ENCODE measurements around the gene SIGLEC12.
A peak's percentile ranks its signal among the peaks of the same experiment; 100 is the strongest.

The SIGLEC12 gene

GRCh38 chr19:51521781-51522180, 20.2 kb upstream of the SIGLEC12 start:
- DNase-seq = no peak

DNA sequence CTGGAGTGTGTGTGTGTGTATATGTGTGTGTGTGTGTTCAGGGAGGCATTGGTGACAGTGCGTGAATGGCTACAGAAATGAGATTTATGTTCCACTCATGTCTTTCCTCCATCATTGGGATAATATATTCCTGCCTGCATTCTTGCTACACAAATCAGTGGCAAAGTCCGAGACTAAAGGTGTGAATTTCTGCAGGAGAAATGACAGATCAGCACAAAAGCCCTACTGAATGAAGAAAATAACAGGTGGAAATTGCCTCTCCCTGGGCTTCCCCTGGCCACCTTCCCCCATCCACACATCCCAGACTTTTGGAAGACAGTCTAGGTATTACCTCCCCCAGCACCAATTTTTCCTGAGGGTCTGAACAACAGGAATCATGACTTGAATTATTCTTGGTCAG, 19.8 kb upstream of the SIGLEC12 start:
- no peak for DNase-seq

- DNase-seq = no peak
Observed at GRCh38 chr19:51520728-51521127, 19.1 kb upstream of the SIGLEC12 start.

GRCh38 chr19:51514866-51515481, 13.4 kb upstream of the SIGLEC12 start:
- DNase-seq = peak; percentile 38

GRCh38 chr19:51513968-51514367, 12.4 kb upstream of the SIGLEC12 start:
- no peak for DNase-seq

DNA sequence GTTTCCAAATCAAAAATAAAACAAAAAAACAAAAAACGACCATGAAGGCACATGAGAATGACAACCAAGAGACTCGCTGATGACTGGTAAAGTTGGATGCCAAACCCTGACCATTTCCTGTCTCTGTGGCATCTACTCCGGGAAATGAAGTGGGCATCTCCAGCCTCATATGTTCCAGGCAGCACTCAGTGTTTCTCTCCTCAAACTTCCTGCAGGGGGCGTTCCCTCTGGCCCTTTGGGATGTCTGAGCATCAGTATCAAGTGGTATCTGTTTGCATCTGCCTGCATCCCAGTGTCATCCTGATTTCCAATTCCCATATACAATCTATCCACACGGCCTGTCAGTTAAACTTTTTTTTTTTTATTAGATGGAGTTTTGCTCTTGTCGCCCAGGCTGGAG, 9.8 kb upstream of the SIGLEC12 start:
- peak; percentile 45 for DNase-seq

GRCh38 chr19:51509823-51510660, 8.4 kb upstream of the SIGLEC12 start:
- peak; percentile 18 for DNase-seq

DNA sequence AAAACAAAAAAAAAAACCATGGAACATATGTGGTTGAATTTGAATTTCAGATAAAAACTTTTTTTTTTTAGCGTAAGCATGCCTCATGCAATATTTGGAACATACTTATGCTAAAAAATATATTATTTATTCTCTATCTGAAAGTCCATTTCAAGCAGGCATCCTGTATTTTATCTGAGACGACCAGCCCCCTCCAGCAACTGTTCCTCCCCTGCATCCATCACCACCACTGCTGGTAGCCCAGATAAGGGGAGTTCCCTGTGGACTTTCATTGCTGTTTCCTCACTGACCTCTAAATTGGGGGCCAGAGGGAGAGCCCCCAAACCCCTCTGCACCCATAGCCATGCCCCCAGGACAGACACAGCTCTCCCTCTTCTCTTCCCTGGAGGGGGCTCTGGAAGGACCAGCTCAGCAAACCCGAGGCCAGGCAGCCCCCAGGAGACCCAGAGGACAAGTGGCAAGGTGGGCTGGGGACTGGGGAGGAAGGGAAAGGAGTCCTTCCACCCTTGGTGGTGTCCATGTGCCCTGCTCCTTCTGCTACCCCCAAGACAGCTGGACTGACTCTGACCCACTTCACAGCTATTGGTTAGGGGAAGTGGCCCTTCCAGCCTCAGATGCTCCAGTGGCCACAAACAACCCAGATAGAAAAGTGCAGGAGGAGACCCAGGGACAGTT, 6.6 kb upstream of the SIGLEC12 start:
- peak; percentile 8 for DNase-seq

- DNase-seq = peak; percentile 9
Observed at GRCh38 chr19:51507640-51508058, 6.0 kb upstream of the SIGLEC12 start.

DNA sequence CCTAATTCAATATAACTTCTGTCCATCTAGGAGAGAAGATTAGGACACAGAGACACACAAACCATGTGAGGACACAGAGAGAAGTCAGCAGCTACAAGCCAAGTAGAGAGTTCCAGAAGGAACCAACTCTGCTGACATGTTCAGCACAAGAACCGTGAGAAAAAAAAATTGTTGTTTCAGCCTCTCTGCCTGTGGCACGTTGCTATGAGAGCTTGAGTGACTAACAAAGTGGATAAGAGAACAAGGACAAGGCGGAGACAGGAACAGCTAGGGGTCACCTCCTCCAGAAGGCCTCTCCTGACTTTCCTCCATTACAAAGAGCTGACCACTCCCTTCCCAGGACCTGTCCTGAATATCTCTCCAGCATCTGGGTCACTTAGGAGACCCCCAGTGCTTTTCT, 5.6 kb upstream of the SIGLEC12 start:
- no peak for DNase-seq

- peak; percentile 18 for DNase-seq
Observed at GRCh38 chr19:51505904-51506303, 4.3 kb upstream of the SIGLEC12 start.

GRCh38 chr19:51503896-51504295, 2.3 kb upstream of the SIGLEC12 start:
- peak; percentile 14 for DNase-seq

DNA sequence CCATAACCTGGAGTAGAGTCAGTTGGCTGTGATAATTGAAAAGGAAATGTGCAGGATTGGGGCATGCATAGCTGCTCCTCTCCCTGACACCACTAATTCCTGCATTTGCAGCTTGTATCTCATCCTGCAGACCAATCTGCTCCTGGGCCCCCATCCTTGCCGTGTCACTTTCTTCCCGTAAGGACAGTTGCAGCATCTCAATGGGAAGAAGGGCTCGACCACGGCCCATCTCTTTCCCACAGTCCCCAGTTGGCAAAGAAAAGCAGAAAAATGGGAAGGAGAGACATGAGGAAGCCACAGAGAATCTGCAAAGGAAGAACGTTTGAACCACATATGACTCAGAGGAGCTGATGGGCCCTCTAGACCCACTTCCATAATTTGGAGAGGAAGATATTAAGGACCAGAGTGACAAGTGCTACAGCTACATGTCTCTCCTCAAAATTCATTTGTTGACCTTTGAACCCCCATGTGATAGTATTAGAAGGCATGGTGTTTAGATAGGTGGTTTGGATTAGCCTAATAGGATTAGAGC, 1.8 kb upstream of the SIGLEC12 start:
- DNase-seq = peak; percentile 4

GRCh38 chr19:51500931-51501330, 669 bp downstream of the SIGLEC12 start:
- peak; percentile 25 for DNase-seq

DNA sequence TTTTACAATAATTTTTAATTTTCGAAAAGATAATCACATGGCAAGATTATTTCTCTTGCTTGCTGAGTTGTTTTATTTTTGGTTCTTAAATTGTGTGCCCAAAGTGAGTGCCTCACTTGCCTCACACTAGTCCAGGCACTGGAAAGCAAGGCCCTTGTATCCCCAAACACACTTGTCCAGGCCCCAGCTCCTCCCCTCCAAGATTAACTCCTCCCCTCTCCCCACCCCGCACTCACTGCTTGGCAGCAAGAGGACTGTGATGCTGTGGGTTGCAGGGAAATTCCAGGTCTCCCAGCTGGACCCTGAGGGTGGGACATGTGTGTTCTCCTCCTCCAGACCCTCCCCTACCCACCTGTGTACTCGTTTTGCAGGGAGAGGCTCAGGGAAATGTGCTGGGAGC, 3.9 kb downstream of the SIGLEC12 start:
- peak; percentile 20 for DNase-seq

GRCh38 chr19:51493776-51494175, 7.8 kb downstream of the SIGLEC12 start:
- DNase-seq = peak; percentile 12

- no peak for DNase-seq
Observed at GRCh38 chr19:51491586-51491985, 10.0 kb downstream of the SIGLEC12 start.

DNA sequence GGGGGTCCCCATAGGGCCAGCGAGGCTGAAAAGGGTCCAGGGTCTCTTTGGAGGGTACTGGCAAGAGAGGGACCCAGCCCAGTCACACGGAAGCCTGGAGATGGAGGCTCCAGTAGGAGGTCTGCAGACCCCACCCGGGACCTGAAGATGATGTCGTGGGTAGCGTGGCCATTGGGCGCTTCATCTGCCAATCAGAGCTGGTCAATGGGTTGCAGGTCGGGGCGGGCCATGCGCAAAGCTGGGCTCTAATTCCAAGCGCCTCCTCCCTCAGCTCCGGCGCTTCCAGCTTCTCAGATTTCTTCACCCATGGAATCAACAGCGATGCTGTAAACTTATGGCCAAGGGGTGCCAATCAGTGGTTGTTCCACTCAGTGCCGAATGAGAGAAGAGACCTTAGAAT, 10.9 kb downstream of the SIGLEC12 start:
- DNase-seq = peak; percentile 12

GRCh38 chr19:51489113-51489512, 12.5 kb downstream of the SIGLEC12 start:
- peak; percentile 48 for DNase-seq

GRCh38 chr19:51488491-51488890, 13.1 kb downstream of the SIGLEC12 start:
- DNase-seq = no peak

DNA sequence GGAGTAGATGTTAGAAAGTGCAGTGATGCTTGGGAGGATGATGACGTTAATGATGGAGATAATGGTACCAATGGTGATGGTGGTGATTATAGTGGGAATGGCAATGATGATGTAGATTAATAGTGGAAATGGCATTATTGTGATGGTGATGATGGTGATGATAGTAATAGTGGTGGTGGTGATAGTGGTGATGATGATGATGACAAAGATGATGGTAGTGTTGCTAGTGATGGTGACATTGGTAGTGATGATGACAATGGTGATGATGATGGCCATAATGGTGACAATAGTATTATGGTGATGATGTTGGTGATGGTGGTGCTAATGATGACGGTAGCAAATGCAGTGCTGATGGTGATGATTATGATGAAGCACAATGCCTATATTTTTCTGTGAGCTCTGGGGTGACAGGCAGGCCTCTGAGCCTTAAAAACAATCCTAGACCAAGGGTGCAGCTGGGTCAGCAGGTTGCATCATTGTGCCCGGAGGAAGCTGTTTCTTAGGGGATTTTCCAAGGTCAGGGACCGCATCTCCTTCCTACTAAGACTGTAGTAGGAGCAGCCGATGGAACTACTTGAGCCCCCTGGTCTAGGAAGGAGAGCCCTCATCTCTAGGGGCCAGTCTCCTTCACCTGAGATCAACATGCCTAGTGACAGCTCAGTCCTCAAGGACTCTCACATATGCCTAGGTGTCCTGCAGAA, 15.5 kb downstream of the SIGLEC12 start:
- peak; percentile 16 for DNase-seq

- DNase-seq = peak; percentile 52
Observed at GRCh38 chr19:51480590-51480989, 21.0 kb downstream of the SIGLEC12 start.

All from stimulated activated CD8-positive, alpha-beta memory T cell treated with anti-CD3 and anti-CD28 coated beads, Interleukin-4, amount 100 ng/mL, for 48 hours (primary cell).